ENCODE data around the gene MAGED2. TPM values are rescaled to one million over a fixed set of nuclear protein-coding genes. Genes with fewer than 3 reads are reported as not detected.

The MAGED2 gene
- total RNA-seq, 4 donors from 2014 or later = 79.6 to 123 (median 95.2) TPM

DNA sequence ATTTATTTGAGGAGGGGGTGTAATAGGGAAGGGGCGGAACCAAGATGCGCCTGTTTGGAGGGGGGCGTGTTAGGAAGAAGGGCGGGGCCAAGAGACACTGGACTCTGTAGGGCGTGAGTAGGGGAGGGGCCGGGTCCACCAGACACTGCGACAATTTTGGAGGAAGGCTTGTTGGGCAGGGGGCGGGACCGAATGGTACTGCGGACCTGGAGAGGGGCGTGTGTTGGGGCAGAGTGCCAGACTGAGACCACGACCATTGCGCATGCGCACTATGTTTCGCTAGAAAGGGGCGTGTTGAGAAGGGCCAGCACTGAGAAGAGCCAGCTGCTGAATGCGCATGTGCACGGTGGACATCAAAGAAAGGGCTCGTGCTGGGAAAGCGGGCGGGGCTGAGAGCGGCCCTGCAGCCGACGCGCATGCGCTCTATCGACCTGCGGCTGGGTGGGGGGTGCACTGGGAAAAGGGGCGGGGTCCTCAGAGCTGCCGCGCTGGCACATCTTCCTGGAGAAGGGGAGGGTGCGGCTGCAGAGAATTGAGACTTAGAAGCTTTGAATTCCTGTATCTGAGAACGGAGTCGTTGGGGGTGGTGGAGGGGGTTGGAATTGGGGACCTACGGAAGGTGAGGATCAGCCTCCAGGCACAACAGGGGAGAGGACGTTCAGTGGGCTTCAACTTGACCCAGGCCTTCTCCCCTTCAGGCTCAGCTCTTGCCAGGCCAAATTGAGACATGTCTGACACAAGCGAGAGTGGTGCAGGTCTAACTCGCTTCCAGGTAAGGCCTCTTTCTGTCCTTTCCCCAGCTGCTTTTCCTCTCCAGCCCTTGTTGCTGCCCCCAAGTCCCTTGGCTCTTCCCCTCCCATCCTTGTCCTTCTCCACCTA is 1.3 kb downstream of the MAGED2 start:
- DNase-seq (ENCODE audit: low spot score) (peak; percentile 72), ATAC-seq (ENCODE audit: low FRiP score) (peak; percentile 89)
- TF ChIP-seq, protein P1, sequence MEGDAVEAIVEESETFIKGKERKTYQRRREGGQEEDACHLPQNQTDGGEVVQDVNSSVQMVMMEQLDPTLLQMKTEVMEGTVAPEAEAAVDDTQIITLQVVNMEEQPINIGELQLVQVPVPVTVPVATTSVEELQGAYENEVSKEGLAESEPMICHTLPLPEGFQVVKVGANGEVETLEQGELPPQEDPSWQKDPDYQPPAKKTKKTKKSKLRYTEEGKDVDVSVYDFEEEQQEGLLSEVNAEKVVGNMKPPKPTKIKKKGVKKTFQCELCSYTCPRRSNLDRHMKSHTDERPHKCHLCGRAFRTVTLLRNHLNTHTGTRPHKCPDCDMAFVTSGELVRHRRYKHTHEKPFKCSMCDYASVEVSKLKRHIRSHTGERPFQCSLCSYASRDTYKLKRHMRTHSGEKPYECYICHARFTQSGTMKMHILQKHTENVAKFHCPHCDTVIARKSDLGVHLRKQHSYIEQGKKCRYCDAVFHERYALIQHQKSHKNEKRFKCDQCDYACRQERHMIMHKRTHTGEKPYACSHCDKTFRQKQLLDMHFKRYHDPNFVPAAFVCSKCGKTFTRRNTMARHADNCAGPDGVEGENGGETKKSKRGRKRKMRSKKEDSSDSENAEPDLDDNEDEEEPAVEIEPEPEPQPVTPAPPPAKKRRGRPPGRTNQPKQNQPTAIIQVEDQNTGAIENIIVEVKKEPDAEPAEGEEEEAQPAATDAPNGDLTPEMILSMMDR (IDR thresholded peaks at IDR 0.05) = no peak

DNA sequence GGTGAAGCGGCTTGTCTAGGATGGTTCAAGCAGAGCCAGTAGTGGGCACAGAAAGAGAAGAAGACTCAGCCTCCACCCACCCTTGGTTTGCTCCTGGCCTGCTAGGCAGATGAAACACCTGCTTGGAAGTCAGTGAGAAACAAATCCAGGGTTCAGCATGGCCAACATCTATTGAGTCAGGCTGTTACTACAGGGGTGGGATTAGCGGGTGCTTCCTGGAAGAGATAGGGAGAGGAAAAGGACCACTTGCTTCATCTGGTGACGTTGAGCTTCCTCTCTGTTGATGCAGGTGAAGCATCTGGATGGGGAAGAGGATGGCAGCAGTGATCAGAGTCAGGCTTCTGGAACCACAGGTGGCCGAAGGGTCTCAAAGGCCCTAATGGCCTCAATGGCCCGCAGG is 3.0 kb downstream of the MAGED2 start:
- TF ChIP-seq, protein P1 (IDR thresholded peaks at IDR 0.05) = no peak
- DNase-seq (ENCODE audit: low spot score) (no peak), ATAC-seq (ENCODE audit: low FRiP score) (no peak)

DNA sequence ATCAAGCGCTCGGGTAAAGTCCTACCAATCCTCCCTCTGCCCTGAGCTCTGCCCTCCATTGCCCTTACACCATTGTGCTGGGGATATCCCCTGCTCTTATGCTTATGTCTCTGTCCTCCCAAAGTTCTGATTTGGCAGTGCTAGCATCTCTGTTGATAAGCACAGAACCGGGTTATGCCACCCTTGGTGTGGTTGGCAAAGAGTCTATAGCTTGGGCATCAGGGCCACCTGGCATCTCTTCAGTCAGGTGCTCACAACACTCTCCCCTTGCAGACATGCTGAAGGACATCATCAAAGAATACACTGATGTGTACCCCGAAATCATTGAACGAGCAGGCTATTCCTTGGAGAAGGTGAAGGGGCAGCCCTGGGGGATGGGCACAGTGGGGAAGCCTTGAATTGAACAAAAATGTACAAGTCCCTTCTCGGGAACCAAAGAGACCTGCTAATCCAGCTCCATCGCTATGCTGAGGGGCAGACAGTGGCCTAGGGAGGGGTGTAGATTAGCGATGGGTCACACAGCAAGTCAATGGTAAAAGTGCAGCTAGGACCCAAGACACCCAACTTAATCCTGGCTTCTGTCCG is 3.8 kb downstream of the MAGED2 start:
- TF ChIP-seq, protein P1 (IDR thresholded peaks at IDR 0.05) = no peak
- ATAC-seq (ENCODE audit: low FRiP score) = no peak
- DNase-seq (ENCODE audit: low spot score) = no peak

DNA sequence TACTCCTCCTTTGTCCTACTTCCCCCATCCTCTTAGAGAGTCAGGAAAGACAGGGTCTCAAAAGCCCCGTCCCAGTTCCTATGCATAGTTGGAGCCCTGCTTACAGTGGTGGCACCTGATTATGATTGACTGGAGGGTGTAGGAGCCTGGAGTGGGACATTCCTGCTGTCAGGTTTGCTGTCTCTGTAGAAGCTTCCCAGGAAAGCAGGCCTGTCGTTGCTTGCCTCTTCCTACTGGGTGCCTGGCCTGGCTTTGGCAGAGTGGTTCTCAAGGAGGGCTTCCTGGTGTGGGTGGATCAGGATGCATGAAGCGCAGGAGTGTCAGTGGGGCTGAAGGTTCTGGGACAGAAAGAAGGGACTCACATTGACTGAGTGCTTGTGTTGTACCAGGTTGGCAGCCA is 4.8 kb downstream of the MAGED2 start:
- DNase-seq (ENCODE audit: low spot score) (no peak), ATAC-seq (ENCODE audit: low FRiP score) (no peak)
- TF ChIP-seq, protein P1 (IDR thresholded peaks at IDR 0.05) = no peak

DNA sequence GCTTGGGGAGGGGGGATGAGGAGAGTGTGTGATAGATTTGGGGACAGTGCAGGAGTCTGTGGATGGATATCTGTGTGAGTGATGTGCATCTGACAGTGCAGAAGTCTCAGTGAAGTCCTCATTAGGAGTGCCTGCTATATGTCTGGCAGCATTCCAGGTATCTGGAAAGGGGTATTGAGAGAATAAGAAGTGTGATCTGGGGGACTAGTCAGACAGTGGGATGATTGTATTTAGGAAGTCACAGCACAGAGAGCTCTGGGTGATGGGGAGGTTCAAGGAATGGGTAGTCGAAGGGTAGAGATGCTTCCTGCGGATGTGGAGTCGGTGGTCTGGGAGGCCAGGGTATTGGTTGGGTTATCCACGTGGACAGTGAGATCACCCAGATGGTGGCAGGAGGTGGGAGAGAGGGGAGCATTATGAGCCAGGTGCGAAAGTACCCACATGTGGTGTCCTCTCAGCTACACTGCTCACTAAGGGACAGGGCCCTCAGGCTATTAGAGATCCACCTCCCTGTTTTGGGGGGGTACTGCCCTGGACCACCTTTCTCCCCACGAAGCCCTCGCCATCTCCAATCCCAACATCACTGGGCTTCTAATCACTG is 9.8 kb downstream of the MAGED2 start:
- DNase-seq (ENCODE audit: low spot score) (no peak), ATAC-seq (ENCODE audit: low FRiP score) (no peak)
- TF ChIP-seq, protein P1 (IDR thresholded peaks at IDR 0.05) = no peak

DNA sequence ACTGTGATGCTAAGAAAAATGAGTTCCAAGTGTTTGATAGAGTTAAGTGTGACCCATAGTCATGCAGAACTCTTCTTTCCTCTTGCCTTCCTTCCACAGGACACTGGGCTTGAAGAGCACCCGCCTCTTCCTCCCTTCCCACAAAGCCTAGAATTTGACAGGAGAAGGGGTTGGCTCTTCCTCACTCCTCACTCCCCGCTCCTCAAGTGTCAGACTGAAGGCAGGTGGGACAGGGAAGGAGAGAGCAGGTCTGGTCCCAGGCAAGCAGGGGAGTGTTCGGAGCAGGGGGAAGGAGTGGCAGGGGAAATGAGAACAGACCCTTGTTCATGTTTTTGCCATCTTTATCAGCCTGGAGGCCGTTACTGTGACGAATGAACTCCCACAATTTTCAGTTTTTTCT is 10.7 kb downstream of the MAGED2 start:
- DNase-seq (ENCODE audit: low spot score) (no peak), ATAC-seq (ENCODE audit: low FRiP score) (no peak)
- TF ChIP-seq, protein P1 (IDR thresholded peaks at IDR 0.05) = no peak

Data from omental fat pad (tissue), 4 donors.